ENCODE data around the gene LTBP4.
"Not testable (repeated sequence)": the region's sequence is repeated elsewhere in the genome, so short reads cannot be mapped to it uniquely, and the experiment has no call there.

Gene LTBP4

GRCh38 chr19:40646743-40647254 is 45.6 kb downstream of the LTBP4 start:
- Mint-ChIP-seq H3K4me3 (no peak overlapping the region), H3K9me3 (no peaks in the 10 kb centered on the region), H3K27me3 (no peaks in the 10 kb centered on the region), H3K4me1 (no peaks in the 10 kb centered on the region), H3K36me3 (no peaks in the 10 kb centered on the region), H3K27ac (no peak overlapping the region)

GRCh38 chr19:40649903-40650675 is 48.9 kb downstream of the LTBP4 start:
- H3K4me1 Mint-ChIP-seq, H3K27me3 Mint-ChIP-seq, H3K4me3 Mint-ChIP-seq, H3K9me3 Mint-ChIP-seq, H3K36me3 Mint-ChIP-seq, H3K27ac Mint-ChIP-seq: not testable (repeated sequence)

- no peak overlapping the region for H3K27ac Mint-ChIP-seq
- no peaks in the 10 kb centered on the region for H3K4me1 Mint-ChIP-seq
- H3K27me3 Mint-ChIP-seq: no peaks in the 10 kb centered on the region
Observed at GRCh38 chr19:40650749-40651305, 49.7 kb downstream of the LTBP4 start.

GRCh38 chr19:40652303-40652702 is 51.1 kb downstream of the LTBP4 start:
- not testable (repeated sequence) for H3K27ac Mint-ChIP-seq, H3K4me1 Mint-ChIP-seq, H3K36me3 Mint-ChIP-seq, H3K9me3 Mint-ChIP-seq, H3K27me3 Mint-ChIP-seq, H3K4me3 Mint-ChIP-seq

More at GRCh38 chr19:40650749-40651305, 49.7 kb downstream of the LTBP4 start:
- Mint-ChIP-seq H3K4me3 (no peak overlapping the region), H3K36me3 (no peaks in the 10 kb centered on the region), H3K9me3 (no peaks in the 10 kb centered on the region)

- not testable (repeated sequence) for H3K4me3 Mint-ChIP-seq, H3K9me3 Mint-ChIP-seq, H3K27ac Mint-ChIP-seq, H3K36me3 Mint-ChIP-seq, H3K27me3 Mint-ChIP-seq, H3K4me1 Mint-ChIP-seq
Observed at GRCh38 chr19:40655684-40656083, 54.5 kb downstream of the LTBP4 start.

GRCh38 chr19:40658031-40658430 is 56.9 kb downstream of the LTBP4 start:
- H3K27me3 Mint-ChIP-seq: no peaks in the 10 kb centered on the region
- H3K36me3 Mint-ChIP-seq: no peaks in the 10 kb centered on the region
- H3K9me3 Mint-ChIP-seq: no peaks in the 10 kb centered on the region
- no peak overlapping the region for H3K4me3 Mint-ChIP-seq
- H3K4me1 Mint-ChIP-seq: no peaks in the 10 kb centered on the region
- H3K27ac Mint-ChIP-seq: no peak overlapping the region

- Mint-ChIP-seq H3K27me3 (no peaks in the 10 kb centered on the region), H3K4me1 (peaks cover 8% of the 10 kb centered on the region), H3K27ac (no peak overlapping the region), H3K4me3 (no peak overlapping the region), H3K36me3 (no peaks in the 10 kb centered on the region), H3K9me3 (no peaks in the 10 kb centered on the region)
Observed at GRCh38 chr19:40659116-40659515, 57.9 kb downstream of the LTBP4 start.

GRCh38 chr19:40659566-40659965 is 58.4 kb downstream of the LTBP4 start:
- H3K4me3 Mint-ChIP-seq: no peak overlapping the region
- no peaks in the 10 kb centered on the region for H3K27me3 Mint-ChIP-seq
- no peaks in the 10 kb centered on the region for H3K36me3 Mint-ChIP-seq
- H3K27ac Mint-ChIP-seq: no peak overlapping the region
- no peaks in the 10 kb centered on the region for H3K9me3 Mint-ChIP-seq
- peaks cover 8% of the 10 kb centered on the region for H3K4me1 Mint-ChIP-seq

- Mint-ChIP-seq H3K27ac (no peak overlapping the region), H3K9me3 (no peaks in the 10 kb centered on the region), H3K4me3 (no peak overlapping the region)
Observed at GRCh38 chr19:40661616-40662015, 60.4 kb downstream of the LTBP4 start.

GRCh38 chr19:40662925-40663694 is 61.9 kb downstream of the LTBP4 start:
- H3K27ac Mint-ChIP-seq: peak overlapping the region; percentile 89
- peak overlapping the region; percentile 80 for H3K4me3 Mint-ChIP-seq
- H3K27me3 Mint-ChIP-seq: no peaks in the 10 kb centered on the region
- peaks cover 16% of the 10 kb centered on the region for H3K4me1 Mint-ChIP-seq
- peaks cover 3% of the 10 kb centered on the region for H3K36me3 Mint-ChIP-seq
- H3K9me3 Mint-ChIP-seq: no peaks in the 10 kb centered on the region

More at GRCh38 chr19:40661616-40662015, 60.4 kb downstream of the LTBP4 start:
- Mint-ChIP-seq H3K27me3 (no peaks in the 10 kb centered on the region), H3K36me3 (no peaks in the 10 kb centered on the region), H3K4me1 (peaks cover 13% of the 10 kb centered on the region)

- H3K9me3 Mint-ChIP-seq: no peaks in the 10 kb centered on the region
- no peak overlapping the region for H3K27ac Mint-ChIP-seq
- H3K4me3 Mint-ChIP-seq: peak overlapping the region; percentile 80
- H3K27me3 Mint-ChIP-seq: no peaks in the 10 kb centered on the region
- H3K4me1 Mint-ChIP-seq: peaks cover 16% of the 10 kb centered on the region
- peaks cover 4% of the 10 kb centered on the region for H3K36me3 Mint-ChIP-seq
Observed at GRCh38 chr19:40663695-40664692, 62.8 kb downstream of the LTBP4 start.

GRCh38 chr19:40666803-40667438 is 65.8 kb downstream of the LTBP4 start:
- peak overlapping the region; percentile 31 for H3K27ac Mint-ChIP-seq
- no peaks in the 10 kb centered on the region for H3K27me3 Mint-ChIP-seq
- H3K36me3 Mint-ChIP-seq: peaks cover 13% of the 10 kb centered on the region
- H3K4me1 Mint-ChIP-seq: peaks cover 16% of the 10 kb centered on the region
- H3K9me3 Mint-ChIP-seq: no peaks in the 10 kb centered on the region
- H3K4me3 Mint-ChIP-seq: no peak overlapping the region

GRCh38 chr19:40667602-40668001 is 66.4 kb downstream of the LTBP4 start:
- no peaks in the 10 kb centered on the region for H3K9me3 Mint-ChIP-seq
- H3K4me3 Mint-ChIP-seq: no peak overlapping the region
- no peak overlapping the region for H3K27ac Mint-ChIP-seq
- H3K36me3 Mint-ChIP-seq: peaks cover 13% of the 10 kb centered on the region
- peaks cover 16% of the 10 kb centered on the region for H3K4me1 Mint-ChIP-seq
- H3K27me3 Mint-ChIP-seq: no peaks in the 10 kb centered on the region

- Mint-ChIP-seq H3K27me3 (no peaks in the 10 kb centered on the region), H3K4me3 (no peak overlapping the region), H3K27ac (peak overlapping the region; percentile 19), H3K9me3 (no peaks in the 10 kb centered on the region), H3K4me1 (peaks cover 8% of the 10 kb centered on the region), H3K36me3 (peaks cover 13% of the 10 kb centered on the region)
Observed at GRCh38 chr19:40668991-40669614, 67.9 kb downstream of the LTBP4 start.
